Ectodermal cell (in vitro differentiated cells): ENCODE measurements around the gene POU2F1.

Source experiments
- H3K27ac ChIP-seq: 2 replicates; pipeline ENCODE4 v1.7.0; 2013; ENCODE audit warnings: mild to moderate bottlenecking, low read depth, low read length; ENCODE audit not compliant: insufficient read depth, poor library complexity, severe bottlenecking
- H3K27me3 ChIP-seq: 2 replicates; pipeline ENCODE4 v1.7.0; 2013; ENCODE audit warnings: mild to moderate bottlenecking, low read length; ENCODE audit not compliant: insufficient read depth, control insufficient read depth, poor library complexity, severe bottlenecking
- H3K36me3 ChIP-seq: one replicate; pipeline ENCODE4 v1.7.0; 2013; ENCODE audit warnings: low read length; ENCODE audit not compliant: control insufficient read depth, insufficient read depth
- H3K4me1 ChIP-seq: one replicate; pipeline ENCODE4 v1.7.0; 2013; ENCODE audit warnings: low read length; ENCODE audit not compliant: control insufficient read depth, insufficient read depth
- H3K4me3 ChIP-seq: 2 replicates; pipeline ENCODE4 v1.7.0; 2013; ENCODE audit warnings: low read depth, low read length, control low read depth; ENCODE audit not compliant: insufficient read depth
- H3K9me3 ChIP-seq: 2 replicates; pipeline ENCODE4 v1.7.0; 2013; ENCODE audit warnings: mild to moderate bottlenecking, low read length, moderate library complexity; ENCODE audit not compliant: control insufficient read depth
- WGBS, 2 experiments: methylation state at CpG; one replicate each; pipeline ENCODE4 v1.1.7; 2013; ENCODE audit warnings: missing lambda C conversion rate in 2 of 2; 5-methylcytosine and 5-hydroxymethylcytosine counted together

Gene POU2F1

DNA sequence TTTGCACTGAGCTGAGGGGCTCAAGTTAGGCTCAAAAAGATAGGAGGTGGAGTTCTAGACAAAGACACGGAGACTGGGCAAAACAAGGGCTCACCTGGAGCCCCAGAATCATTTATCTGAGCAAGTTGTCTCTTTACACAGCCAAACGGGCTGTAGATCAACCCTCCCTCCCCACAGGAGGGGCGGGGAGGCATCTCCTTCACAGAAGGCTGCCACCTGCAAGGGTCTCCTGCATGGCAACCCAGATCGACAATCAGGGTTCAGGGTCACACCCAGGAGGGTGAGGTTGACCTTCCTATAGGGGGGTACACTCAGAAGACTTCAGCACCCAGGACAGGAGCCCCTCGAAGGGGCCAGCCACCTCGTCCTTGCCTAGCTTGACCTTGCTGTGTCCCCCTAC lies 213.6 kb downstream of the POU2F1 start:
- no peak overlapping the region for H3K27ac ChIP-seq
- H3K4me3 ChIP-seq: no peak overlapping the region
- no peaks in the 10 kb centered on the region for H3K9me3 ChIP-seq
- peaks cover 12% of the 10 kb centered on the region for H3K27me3 ChIP-seq
- H3K36me3 ChIP-seq: no peaks in the 10 kb centered on the region
- 90 to 94% methylated on average over 6 of the region's 6 CpGs for WGBS, 2 experiments
- H3K4me1 ChIP-seq: peaks cover 12% of the 10 kb centered on the region

DNA sequence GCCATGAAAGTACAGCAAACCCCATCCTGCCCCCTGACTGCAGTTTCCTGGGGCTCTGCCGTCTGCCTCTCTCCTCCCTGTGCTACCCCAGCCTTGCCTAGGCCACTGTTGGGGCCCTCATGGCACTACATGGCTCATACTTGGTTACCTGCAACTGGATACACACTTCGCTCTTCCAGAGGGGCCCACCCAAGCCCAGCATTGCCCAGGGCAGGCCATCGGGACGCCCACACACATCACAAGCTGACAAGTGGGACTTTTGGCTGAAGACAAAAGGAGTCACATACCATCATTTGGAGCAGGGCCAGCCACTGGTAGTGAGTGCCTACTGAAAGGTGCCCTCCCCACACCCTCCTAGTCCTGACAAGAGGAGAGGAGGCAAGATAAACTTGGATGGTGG lies 214.8 kb downstream of the POU2F1 start:
- Histone ChIP-seq H3K36me3 (no peaks in the 10 kb centered on the region), H3K27me3 (peaks cover 24% of the 10 kb centered on the region), H3K4me3 (no peak overlapping the region), H3K4me1 (peaks cover 16% of the 10 kb centered on the region), H3K9me3 (no peaks in the 10 kb centered on the region), H3K27ac (no peak overlapping the region)
- WGBS, 2 experiments: 93 to 95% methylated on average over 4 of the region's 4 CpGs

- H3K4me1 ChIP-seq: peaks cover 3% of the 10 kb centered on the region
- peaks cover 27% of the 10 kb centered on the region for H3K27me3 ChIP-seq
- H3K27ac ChIP-seq: no peak overlapping the region
- WGBS, 2 experiments: 92% methylated on average over 17 of the region's 17 CpGs
- H3K9me3 ChIP-seq: no peaks in the 10 kb centered on the region
- H3K4me3 ChIP-seq: peak overlapping the region; percentile 38
- no peaks in the 10 kb centered on the region for H3K36me3 ChIP-seq
Measured at GRCh38 chr1:167438171-167439138, 217.8 kb downstream of the POU2F1 start.

- H3K36me3 ChIP-seq: no peaks in the 10 kb centered on the region
- no peaks in the 10 kb centered on the region for H3K9me3 ChIP-seq
- peaks cover 27% of the 10 kb centered on the region for H3K27me3 ChIP-seq
- WGBS, 2 experiments: 17 to 18% methylated on average over 49 of the region's 49 CpGs
- peaks cover 3% of the 10 kb centered on the region for H3K4me1 ChIP-seq
- H3K4me3 ChIP-seq: peak overlapping the region; percentile 38
- no peak overlapping the region for H3K27ac ChIP-seq
Measured at GRCh38 chr1:167439301-167439988, 218.8 kb downstream of the POU2F1 start.

- Histone ChIP-seq H3K27ac (no peak overlapping the region), H3K27me3 (peaks cover 27% of the 10 kb centered on the region), H3K4me1 (peaks cover 3% of the 10 kb centered on the region), H3K36me3 (no peaks in the 10 kb centered on the region), H3K4me3 (no peak overlapping the region), H3K9me3 (no peaks in the 10 kb centered on the region)
- WGBS, 2 experiments: 92 to 97% methylated on average over 4 of the region's 4 CpGs
Measured at GRCh38 chr1:167440345-167440744, 219.7 kb downstream of the POU2F1 start.

GRCh38 chr1:167440776-167441175 lies 220.1 kb downstream of the POU2F1 start:
- no peak overlapping the region for H3K27ac ChIP-seq
- WGBS, 2 experiments: 94 to 95% methylated on average over 8 of the region's 8 CpGs
- no peaks in the 10 kb centered on the region for H3K9me3 ChIP-seq
- H3K27me3 ChIP-seq: peaks cover 27% of the 10 kb centered on the region
- H3K4me1 ChIP-seq: peaks cover 3% of the 10 kb centered on the region
- H3K36me3 ChIP-seq: no peaks in the 10 kb centered on the region
- H3K4me3 ChIP-seq: no peak overlapping the region

DNA sequence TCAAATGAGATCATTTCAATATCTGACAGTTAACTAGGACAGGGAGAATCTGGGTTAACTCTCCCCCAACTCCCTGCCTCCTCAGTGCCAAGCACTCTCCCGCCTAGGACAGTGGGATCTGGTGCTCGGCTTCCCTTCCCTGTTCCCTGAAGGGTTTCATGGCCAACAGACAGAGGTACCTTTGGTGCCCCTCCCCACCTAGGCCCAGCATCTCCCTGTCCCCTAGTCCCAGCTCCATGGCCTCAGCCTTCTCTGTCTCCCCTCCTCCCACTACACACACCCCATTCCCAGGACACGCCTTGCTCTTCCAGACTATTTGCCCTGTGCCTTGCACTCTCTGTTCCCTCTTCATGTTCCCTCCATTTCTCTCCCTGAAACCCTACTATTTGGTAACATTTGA lies 220.5 kb downstream of the POU2F1 start:
- H3K4me3 ChIP-seq: no peak overlapping the region
- no peaks in the 10 kb centered on the region for H3K36me3 ChIP-seq
- WGBS, 2 experiments: 94 to 96% methylated on average over 3 of the region's 3 CpGs
- peaks cover 3% of the 10 kb centered on the region for H3K4me1 ChIP-seq
- H3K27me3 ChIP-seq: peaks cover 27% of the 10 kb centered on the region
- no peak overlapping the region for H3K27ac ChIP-seq
- no peaks in the 10 kb centered on the region for H3K9me3 ChIP-seq

- no peak overlapping the region for H3K27ac ChIP-seq
- no peaks in the 10 kb centered on the region for H3K9me3 ChIP-seq
- no peaks in the 10 kb centered on the region for H3K36me3 ChIP-seq
- H3K4me1 ChIP-seq: peaks cover 3% of the 10 kb centered on the region
- peaks cover 27% of the 10 kb centered on the region for H3K27me3 ChIP-seq
- 51 to 53% methylated on average over 12 of the region's 12 CpGs for WGBS, 2 experiments
- no peak overlapping the region for H3K4me3 ChIP-seq
Measured at GRCh38 chr1:167442142-167442848, 221.6 kb downstream of the POU2F1 start.

- Histone ChIP-seq H3K4me3 (no peak overlapping the region), H3K27me3 (peaks cover 27% of the 10 kb centered on the region), H3K9me3 (no peaks in the 10 kb centered on the region), H3K36me3 (no peaks in the 10 kb centered on the region), H3K27ac (no peak overlapping the region), H3K4me1 (peaks cover 3% of the 10 kb centered on the region)
- 92 to 93% methylated on average over 9 of the region's 9 CpGs for WGBS, 2 experiments
Measured at GRCh38 chr1:167442854-167443565, 222.3 kb downstream of the POU2F1 start.
